GM19438 (cell line): ENCODE results near the gene FRMPD2.
A peak's percentile ranks its signal among the peaks of the same experiment; 100 is the strongest.
"Not testable (repeated sequence)": the region's sequence is repeated elsewhere in the genome, so short reads cannot be mapped to it uniquely, and the experiment has no call there.

ENCODE experiments used
- ATAC-seq: cut with Tn5 transposase; IDR thresholded peaks from one replicate; pipeline ENCODE4 v1.9.1; 2021; ENCODE audit warnings: low read depth; ENCODE audit not compliant: unreplicated experiment

The FRMPD2 gene

DNA sequence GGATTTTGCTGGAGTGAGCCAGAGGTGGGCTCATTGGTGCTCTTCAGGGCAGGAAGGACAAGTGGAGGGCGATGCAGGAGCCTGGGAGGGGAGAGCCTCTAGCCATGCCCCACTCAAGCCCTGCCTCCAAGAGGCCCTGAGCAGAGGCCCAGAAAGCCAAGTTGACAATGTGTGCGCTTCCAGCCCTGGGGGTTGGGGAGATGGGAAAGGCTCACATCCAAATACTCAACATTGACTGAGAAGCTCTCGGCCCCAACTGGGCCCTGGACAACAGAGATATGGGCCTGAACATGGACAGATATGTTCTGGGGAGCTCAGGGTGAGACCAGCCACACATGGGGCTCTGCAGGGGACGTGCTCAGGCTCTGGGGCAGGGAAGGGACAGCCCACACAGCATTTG is 39.0 kb downstream of the FRMPD2 start:
- no peak for ATAC-seq

DNA sequence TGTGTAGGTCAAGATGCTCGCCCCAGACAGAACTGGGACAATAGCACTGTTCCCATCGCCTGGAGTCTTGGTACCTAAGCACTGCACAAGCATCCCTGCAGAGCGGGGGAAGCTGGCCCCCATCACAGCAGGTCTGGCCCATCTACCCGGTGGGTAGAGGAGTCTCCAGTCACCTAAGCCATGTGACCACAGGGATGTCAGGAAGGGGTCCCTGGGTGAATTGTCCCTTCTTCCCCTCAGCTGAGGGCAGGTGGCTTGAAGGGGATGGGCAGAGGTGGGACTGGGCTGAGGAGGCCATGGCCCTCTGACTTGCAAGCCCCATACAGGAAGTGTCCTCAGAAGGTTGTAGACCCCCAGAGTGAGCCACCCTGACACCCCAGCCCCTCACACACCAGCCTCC is 39.7 kb downstream of the FRMPD2 start:
- ATAC-seq, result no peak

DNA sequence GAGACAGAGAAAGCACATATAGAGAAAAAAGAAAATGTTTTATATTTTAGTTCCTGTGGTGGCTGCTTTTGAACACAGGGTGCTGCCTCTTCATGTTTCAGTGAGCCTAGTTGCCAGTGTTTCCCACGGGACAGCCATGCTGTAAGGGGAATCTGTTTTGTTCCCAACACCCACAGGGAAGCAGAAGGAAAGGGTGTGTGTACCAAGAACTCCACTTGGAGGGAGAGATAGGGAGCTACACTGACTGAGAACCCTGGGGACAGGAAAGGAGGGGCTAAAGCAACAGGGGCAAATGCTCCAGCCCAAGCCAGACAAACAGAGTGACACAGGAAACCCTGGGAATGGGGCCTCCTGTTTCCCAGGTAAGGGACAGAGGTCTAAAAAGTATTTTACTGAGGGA is 40.2 kb downstream of the FRMPD2 start:
- ATAC-seq, result no peak

DNA sequence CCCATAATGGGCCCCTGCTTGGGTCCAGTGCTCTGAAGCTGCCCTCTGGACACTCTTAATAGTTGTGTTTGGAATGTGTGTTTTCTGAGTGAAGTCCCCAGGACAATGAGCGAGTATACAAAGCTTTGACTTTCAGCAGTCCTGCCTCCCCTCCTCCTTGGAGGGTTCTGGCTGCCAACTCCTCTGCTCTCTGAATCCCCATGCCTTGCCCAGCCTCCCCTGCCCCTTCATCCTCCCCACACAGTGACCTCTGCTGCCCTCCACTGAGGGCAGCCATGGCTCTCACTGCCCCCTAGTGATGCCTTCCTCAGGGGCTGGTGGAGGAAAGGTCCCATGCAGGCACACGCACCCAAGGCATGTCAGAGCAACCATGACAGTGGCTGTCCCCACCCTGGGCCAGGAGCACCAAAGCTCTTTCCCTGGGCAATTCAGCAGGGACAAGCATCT is 40.9 kb downstream of the FRMPD2 start:
- no peak for ATAC-seq

DNA sequence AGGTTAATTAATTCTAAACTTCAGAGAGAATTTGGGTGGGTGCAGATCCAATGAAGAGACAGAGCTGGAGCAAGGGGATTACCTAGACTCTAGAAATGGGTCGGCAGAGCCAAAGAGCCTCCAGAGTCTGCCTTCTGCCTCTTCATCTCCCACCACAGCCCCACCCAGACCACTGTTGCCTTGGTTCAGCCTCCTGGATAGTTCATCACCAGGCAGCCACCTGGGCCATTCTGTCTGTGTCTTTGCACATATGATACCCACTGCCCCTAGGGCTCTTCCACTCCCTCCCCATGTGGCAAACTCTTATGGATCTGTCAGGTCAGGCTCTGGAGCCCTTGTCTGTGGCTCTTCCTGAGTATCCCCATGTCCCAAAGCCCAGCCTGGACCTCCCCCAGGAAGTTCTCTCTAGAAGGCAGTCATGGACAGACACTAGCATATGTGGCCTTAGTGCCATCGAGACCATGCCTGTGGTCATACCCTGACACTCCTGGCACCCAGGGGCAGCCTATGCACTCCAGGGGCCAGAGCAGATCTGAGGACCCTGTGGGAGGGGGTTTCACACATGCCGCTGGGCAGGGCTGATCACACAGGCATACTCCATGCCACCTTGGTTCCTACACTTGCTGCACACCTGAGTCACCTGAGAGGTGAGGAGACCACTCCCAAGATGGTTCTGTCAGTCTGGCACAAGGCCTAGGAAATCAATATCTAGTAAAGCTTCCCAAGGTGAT is 41.6 kb downstream of the FRMPD2 start:
- ATAC-seq, result no peak

DNA sequence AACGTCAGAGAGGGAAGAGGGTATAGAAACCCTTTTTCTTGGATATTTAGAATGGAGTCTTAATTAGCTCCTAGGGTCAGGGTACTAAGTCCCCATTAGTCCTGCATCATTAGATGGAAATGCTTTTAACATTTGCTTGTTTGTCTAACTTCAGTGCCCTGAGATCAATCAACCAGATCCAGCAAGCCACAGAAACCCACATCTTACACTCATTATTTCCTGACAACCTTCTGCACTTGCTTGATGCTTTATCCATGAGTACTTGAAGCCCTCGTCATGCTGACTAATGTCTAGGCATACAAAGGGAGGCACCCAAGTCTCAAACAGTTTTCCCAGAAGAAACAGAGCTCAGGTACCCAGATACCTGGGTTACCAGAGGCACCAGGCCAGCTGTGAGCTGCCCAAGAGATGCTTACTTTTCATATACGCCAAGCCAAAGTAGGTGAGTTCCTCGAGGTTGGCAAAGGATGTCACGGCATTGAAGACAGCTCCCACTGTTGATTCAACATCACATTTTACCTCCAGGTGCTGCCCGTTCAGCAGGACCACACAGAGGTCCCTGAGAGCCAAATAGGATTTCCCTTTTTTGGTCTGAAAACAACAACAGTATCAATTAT is 42.7 kb downstream of the FRMPD2 start:
- ATAC-seq, result peak; percentile 69

DNA sequence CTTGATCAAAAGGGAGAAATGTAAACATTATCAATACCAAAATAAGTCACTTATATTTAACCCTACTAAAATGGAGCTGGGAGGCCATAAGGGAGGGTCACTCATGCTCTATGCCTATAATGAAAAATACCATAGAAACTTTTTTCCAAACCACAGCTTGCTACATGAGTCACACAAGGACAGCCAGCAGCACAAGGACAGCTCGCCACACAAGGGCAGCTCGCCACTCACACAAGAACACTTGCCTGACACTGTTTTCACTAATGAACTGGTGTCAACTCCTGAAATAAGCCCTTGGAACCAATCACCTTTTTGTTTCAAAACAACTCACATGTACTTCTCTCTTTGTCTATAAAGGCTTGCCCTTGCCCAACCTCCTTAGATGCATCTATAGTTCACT is 43.3 kb downstream of the FRMPD2 start:
- ATAC-seq, result no peak

DNA sequence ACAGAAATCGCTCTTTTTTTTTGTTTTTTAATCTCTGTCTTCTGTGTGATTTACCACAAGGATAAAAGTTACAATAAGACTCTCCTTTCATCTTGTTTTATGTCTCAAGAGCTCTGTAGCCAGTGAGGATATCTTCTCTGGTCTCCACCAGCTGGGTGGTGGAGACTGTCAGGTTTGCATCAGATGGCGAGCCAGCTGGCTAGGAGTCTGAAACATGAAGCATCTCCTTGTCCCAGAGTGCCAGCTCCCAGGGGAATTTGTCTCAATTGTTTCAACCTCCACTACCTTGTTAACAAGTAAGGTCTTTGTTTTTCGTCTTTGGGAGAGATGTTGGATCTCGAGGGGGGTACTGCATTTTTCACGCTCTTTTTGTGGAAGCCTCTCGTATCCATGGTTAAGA is 47.3 kb downstream of the FRMPD2 start:
- ATAC-seq, result no peak

DNA sequence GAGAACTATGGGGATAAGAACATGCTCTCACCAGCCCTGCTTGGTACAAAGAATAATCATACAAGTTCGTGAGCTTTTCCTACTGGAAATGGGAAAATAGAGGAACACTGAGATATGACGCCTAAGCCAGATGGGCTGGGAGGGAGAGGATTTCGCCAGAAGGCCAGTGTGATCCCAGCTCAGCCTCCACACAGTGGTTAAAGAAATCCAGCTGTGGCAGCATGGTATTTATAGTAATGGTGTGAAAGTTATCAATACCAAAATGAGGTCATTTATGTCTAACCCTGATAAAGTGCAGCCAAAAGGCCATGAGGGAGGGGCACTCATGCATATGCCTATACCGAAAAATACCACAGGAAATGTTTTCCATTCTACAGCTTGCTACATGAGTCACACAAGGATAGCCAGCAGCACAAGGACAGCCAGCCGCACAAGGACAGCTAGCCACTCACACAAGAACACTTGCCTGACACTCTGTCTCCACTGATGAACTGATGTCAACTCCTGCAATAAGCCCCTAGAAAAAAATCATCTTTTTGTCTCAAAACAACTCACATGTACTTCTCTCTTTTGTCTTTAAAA is 49.4 kb downstream of the FRMPD2 start:
- ATAC-seq, result no peak

DNA sequence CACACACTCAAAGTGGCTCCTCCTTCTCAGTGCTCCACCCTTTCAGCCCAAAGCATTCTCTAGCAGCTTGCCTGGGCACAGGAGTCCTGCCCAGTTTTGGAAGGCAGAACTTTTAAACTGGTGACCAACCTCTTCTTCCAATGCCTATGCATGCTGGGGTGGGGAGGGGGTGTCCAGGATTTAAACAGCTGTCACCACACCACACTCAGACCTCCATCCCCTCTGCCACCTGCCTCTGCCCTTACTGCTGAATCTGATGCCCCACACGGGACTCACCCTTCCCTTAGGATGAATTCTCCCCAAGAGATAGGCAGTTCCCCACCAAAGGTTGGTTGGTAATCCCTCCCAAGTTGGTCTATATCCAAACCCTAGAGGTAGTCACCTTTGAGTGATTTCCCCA is 50.2 kb downstream of the FRMPD2 start:
- no peak for ATAC-seq

DNA sequence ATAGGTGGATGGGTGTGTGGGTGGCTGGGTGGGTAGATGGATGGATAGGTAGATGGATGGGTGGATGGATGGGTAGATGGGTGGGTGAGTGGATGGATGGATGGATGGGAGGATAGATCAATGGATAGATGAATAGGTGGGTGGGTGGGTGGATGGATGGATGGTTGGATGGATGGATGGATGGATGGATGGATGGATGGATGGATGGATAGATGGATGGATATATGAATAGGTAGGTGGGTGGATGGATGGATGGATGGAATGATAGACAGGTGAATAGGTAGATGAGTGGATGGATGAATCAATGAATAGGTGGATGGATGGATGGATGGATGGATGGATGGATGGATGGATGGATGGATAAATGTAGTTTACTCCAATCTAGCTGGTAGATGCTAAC is 52.7 kb downstream of the FRMPD2 start:
- no peak for ATAC-seq

DNA sequence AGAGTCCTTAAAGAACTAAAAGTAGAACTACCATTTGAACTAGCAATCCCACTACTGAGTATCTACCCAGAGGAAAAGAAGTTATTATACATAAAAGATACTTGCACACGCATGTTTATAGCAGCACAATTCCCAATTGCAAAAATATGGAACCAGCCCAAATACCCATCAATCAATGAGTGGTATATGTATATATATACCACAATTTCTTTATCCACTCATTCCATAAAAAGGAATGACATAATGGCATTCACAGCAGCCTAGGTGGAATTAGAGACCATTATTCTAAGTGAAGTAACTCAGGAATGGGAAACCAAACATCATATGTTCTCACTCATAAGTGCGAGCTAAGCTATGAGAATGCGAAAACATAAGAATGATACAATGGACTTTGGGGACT is 53.5 kb downstream of the FRMPD2 start:
- ATAC-seq, result not testable (repeated sequence)

DNA sequence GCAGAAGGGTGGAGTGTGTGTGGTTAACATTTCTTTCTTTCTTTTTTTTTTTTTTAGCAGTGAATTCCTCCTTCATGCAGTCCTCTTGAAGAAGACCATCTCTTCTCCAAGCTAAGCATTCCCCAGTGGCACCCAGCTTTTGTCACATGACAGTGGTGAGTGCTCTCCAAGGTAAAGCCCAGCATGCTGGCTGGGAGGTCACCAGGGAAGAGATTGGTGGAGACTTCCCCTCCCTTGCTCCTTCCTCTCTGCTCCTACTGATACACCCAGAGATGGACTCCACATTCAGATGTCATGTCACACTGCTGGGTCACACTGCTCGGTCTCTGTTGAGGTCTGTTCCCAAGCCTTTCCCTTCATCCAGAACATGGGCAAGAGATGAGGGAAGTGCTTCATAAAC is 55.3 kb downstream of the FRMPD2 start:
- ATAC-seq, result no peak

DNA sequence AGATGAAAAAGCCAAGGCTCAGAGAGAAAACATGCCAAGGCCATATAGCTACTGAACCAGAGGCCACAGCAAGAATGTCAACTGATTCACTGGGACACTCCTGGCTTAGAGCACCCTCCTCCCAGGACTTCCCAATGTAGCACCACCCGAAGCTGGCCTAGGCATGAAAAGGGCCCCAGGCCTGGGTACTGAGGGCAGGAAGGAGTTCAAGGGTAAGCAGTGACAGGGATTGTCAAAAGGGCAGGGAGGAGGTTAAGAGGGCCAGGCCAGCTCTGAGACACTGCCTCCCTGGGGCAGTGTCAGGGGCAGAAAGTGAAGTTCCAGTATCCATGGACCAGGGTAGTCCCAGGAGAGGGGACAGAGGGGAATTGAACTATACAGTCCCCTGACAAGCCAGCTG is 57.8 kb downstream of the FRMPD2 start:
- ATAC-seq, result no peak

DNA sequence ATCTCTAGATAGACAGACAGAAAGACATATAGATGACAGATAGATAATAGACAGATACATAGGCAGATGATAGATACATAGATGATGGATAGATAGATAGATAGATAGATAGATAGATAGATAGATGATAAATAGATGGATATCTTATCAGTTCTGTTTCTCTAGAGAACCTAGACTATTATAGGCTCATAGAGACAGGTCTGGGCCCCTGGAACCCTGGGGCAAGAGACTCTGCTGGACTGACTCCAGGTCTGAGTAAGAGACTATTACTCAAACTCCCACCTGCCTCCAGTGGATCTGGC is 58.3 kb downstream of the FRMPD2 start:
- ATAC-seq, result no peak

DNA sequence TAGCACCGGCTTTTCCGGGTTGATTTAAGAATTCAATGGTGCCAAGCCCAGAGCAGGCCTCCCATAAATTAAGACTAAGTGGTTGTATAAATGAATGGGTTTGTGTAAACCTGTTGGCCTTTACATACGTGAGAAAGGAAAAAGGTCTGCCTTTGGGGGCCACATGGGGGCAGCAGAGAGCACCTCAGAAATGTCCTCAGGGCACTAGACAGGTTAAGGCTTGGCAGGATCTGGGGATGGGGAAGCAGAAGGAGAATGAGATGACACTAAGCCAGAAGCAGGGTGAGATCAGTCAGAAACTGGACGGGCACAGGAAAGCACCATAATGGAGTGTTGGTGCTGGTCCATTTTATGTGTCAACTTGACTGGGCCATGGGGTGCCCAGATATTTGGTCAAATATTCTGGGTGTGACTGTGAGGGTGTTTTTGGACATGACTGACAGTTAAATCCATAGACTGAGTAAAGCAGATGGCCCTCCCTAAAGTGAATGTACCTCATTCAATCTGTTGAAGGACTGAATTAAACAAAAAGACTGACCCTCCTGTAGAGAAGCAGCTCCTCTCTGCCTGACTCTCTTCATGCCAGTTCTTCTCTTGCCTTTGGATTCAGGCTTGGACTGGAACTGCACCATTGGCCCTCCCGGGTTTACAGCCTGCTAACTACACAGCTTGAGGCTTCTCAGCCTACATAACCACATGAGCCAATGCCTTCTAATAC is 58.9 kb downstream of the FRMPD2 start:
- ATAC-seq, result peak; percentile 62

DNA sequence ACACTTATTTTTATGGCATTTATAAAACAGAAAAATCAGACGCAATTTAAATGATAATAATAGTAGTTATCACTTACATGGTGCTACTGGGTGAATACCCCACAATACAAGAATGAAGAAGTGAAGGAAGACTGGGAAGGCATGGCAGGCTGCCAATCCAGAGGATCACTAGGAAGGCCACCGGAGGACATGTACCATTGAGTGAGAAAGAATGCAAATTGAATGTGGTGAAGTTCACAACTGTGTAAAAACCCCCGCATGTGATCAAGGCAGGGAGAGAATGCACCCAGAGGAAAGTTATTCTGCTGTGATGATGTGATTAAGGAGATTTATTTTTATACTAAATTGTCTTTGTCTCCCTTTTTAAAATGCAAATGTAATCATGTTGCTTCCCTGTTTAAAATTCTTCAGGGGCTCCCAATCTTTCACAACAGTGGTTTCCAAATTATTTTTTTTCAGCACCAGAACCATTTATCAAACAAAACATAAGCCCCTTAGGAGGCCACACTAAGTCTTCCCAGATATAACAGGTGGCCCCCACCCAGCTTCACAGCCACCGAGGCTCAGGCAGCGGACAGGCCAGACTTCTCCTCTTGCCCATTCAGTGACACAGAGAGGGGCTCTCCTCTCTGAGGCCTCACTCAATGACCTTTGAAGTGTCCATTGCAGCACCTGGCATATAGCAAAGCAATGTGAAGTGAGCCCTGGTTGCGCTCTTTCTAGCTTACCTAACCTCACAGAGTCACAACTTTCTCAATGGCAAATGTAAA is 59.6 kb downstream of the FRMPD2 start:
- ATAC-seq, result no peak

DNA sequence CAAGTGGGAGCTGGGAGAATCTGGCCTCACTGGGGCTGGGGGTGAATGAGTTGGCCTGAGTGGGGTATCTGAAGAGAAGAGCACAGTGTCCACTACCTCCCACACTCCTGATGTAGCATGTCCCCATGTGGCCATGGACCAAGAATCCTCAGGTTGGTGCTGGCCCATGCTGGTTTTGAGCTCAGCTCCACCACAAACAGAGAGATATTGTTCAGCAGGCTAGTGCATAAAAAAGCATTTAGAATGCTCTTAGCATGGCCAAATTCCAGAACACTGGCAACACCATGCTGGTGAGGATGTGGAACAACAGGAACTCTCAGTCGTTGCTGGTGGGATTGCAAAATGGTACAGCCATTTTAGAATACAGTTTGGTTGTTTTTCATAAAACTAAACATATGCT is 61.4 kb downstream of the FRMPD2 start:
- no peak for ATAC-seq

DNA sequence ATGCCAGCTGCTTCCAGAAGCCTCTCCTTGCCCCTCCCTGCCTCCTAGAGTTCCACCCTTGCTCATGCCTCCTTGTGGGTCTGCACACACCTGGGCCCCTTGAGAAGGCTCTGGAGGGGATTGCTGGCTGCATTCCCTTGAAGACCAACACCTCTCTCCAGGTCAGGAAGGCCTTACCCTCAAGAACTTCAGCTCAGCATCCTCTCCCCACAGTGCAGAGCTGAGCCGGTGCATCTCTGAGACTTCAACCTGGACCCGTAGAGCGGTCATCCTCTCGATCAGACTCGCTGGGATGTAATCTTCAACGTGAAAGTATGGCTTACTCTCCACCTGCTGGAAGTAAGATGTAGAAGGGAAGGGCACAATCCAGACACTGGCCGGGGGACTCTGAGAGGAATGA is 62.7 kb downstream of the FRMPD2 start:
- ATAC-seq, result no peak

DNA sequence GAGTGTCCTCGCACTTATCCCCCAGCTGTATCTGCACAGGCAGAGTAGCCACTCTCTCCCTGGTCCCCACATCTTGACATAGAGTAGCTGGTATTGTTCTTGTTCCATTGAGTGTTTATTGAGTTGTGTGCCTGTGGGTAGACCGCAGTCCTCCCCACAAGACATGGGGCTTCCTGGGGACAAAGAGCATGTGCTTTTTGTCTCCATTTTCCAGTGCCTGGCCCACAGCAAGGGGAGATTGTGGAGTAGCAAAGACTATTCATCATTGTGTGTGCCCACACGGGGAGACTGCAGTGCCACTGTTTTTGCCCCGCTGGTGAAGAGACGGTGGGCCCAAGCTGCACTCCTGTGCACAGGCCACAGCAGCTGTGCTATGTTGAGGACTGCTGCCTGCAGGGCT is 63.5 kb downstream of the FRMPD2 start:
- ATAC-seq, result no peak

DNA sequence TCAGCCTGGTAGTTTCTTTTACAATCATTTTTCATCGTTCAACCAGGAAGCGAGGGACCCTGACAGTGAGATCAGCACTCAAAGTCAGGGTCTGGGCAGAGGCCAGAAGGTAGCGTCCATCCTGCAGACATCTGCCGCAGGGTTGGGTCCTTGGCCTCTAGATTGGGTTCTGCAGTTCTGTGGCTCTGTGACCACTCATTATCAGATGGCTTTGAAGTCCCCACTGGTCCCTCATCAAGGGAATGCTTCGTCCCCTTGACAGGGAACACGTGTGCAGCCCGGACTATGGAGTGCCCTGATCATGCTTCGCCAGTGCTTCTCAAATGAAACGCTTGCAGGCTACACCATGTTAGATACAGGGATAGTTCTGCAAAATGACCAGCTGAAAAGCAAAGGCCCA is 64.1 kb downstream of the FRMPD2 start:
- no peak for ATAC-seq
